Activated CD4-positive, alpha-beta T cell treated with anti-CD3 and anti-CD28 coated beads, Interleukin-2, amount 50 U/mL, for 16 hours (primary cell): ENCODE measurements around the gene GADL1.

ENCODE experiments used
- DNase-seq: peaks from one replicate; pipeline ENCODE4 v3.0.0-alpha.2; 2020

GADL1 gene

DNA sequence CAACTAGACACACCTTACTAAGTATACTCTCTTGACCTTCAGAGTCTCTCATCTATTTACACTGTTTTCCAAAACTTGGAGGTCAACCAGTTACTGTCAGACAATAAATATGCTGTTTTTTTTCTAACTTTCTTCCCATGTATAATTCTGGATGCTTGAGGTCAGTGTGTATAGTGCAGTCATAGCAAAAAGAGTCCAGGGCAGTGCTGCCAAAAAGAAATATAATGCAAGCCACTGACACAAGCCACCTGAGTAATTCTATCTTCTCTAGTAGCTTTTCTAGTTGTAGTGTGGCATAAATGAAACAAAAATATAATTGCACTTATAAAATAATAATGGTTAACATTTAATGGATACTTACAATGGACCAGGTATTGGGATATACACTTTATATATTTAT is 21.6 kb downstream of the GADL1 start:
- no peak for DNase-seq

DNA sequence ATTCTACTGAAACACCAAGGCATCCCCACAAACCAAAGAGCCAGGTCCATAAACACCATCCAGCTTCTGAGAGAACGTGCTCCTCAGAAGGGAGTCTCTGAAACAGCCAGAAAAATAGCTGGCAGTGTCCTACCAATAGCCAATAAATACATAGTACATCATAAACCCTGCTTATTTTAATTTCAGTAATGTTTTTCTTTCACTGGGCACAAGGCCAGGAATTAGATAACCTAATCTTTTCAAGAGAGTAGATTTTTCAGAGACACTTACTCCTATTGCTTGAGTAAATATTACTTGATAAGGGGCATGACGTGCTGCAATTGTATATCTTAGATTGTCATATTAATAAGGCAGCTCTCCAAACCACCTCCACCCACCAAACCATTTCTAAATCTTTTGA is 22.7 kb downstream of the GADL1 start:
- no peak for DNase-seq

DNA sequence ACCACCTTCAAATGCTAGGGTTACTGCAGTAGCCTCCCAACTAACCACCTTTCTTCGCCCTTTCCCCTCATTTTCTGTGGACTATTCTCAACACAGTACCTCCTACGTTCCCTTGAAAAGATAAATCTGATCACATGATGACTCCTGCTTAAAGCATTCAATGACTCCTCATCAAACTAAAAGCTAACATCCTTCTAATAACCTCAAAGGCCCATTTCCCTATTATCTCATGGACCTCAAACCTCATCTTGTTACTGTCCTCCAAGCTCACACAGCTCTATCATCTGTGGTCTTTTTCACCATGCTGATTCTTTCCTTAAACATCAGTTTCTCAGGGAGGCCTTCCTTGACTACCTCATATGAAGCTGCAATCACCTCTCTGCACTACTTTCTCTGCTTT is 29.6 kb downstream of the GADL1 start:
- DNase-seq: no peak

DNA sequence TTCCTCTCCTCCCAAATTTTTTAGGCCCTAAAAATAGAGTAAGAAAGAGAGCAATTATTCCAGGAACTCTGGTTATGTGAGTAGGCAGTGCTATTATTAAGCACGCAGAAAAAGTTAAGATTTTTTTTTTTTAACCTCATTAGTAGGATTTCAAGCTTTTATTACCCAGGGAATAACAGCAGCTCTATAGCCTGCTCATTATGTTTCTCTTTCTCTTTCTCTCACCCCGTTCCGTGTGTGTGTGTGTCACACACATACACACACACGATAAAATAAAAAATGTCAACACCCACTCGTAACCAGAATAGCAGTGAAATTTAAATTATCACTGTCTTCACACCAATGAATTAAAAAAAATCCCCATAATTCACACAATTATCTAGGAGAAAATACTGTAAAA is 30.3 kb downstream of the GADL1 start:
- no peak for DNase-seq

DNA sequence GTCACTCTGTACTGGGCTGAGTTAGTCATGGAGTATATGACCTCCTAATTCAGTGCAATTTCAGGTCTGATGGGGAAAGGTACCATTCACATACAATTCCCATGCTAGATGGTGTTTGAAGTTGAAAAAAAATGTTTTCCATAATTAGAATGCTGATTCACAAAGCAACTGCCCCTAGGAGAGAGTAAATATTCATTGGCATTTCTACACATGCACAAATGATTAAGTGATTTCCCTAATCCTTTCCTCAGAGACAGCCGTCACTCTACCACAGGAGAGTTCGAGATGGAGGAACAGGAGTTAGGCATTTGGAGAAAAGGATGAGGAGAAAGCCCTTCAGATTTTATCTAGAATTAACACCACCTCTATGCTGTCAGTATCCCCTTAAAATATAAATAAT is 32.5 kb downstream of the GADL1 start:
- DNase-seq: no peak

DNA sequence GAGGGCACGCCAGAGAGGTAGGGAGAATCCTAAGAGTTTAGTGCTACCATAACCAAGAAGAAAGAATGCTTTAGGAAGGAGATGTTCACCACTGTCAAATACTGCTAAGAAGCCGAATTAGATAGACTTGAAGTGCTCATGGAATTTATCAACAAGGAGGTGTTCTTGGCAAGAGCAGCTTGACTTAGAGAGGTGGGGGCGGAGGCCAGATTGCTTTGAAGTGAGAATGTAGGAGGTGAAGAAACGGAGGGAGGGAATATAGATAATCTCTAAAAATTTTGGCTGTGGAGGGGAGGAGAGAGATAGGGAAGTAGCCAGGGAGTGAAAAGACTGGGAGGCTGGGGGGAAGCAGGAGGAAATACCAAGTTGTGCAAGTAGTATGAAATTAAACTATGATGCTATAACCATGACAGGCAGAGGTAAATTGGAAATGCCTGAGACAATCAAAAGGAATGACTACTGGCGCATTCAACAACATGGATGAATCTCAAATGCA is 35.5 kb downstream of the GADL1 start:
- DNase-seq: no peak

DNA sequence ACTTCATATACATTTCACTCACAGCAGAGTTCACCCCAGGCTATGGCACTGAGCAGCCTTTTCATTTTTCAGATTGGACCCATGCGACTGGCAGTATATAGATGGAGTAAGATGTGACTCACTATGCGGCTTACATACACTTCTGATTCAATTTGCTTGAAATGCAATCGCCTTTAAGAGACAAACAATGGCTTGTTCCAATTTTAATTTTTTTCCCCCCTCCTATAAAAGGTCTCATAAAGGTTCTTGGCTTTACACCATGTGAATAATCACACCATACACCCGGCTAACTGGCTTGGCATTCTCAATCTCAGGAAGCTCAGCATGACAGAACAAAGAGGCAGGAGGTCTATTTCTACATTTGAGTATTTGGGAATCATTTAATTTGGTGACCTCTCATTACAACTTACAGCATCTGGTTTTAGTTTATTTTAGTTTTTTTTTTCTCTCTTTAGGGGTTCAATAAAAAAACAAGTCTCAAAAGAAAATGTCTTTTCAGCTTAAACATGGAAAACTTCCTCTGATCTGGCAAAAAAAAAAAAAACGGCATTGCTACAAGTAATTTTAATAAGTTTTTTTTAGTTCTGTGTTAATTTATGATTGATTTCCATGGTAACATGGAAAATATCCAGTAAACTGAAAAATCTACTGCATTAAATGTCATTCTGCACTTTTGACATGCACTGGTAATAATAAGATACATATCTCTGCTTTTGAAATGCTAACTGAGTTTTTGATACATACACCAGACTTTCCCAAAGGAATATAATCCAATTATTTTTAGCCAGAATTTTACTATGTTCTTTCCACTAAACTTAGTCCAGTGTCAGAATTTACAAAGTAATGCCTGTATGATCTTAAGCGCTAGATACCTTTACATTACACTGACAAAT is 38.8 kb downstream of the GADL1 start:
- no peak for DNase-seq

DNA sequence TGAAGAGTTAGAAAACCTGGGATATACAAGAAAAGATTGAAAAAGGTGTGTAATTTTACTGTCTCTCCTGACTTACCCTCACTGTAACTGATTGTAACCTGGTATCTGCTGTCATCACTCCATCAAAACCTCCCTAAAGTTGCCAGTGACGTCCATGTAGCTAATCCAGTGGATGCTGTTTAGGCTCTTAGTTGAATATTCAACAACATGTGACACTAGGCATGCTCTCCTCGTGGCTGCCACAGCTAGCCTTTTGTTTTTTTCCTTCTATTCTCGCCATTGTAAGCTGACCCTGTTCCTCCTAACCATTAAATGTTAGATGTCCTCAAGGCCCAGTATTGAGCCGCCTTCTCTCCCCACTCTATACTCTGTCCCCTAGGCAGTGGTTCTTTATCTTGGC is 41.6 kb downstream of the GADL1 start:
- no peak for DNase-seq

DNA sequence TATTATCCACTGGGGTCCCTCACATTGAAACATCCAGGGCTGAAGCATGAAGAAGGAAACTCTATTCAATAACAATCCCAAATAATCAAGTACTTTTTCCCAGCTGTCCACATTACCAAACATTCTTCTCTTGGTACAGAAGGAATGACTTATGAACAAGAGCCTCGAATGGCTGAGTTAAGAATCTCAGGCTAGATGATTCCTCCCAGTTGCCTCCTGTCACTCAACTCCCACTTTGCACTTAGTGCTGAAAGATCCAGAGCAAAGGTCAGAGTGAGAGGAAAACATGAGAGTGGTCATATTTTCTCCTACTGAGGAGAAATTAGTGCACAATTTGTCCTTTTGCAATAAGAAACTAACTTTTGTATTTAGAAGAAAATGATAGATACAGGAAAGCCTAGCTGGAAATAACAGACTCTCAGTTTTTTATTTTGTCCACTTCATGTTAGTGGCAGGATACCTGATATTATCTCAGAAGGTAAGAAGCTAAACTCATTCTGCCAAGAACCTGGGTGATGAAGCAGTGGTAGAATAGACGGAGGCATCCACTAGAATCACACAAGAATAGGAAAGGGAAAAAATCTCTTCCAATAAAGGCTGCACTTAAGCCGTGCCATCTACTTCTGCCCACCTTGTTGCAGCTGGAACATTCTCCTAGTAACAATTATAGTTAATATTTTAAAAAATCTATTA is 46.2 kb downstream of the GADL1 start:
- DNase-seq: no peak

DNA sequence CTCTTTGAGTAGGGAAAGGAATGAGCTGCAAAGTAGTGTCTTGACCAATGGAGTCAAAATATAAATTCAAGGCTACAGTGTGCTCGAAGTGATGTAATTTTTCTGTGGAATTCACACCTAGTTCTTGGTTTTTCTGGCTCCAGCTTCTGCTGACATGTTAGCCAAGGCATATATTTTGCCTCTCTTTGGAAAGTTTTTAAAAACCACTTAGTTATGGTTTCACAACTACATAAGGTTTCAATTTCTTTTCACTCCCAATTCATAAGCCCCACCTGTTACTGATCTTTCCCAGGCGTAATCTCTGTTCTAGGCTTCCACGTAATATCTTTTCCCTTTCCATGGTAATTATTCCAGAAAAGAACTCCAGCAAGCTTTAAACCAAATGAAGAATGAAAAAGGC is 46.9 kb downstream of the GADL1 start:
- peak; percentile 5 for DNase-seq

DNA sequence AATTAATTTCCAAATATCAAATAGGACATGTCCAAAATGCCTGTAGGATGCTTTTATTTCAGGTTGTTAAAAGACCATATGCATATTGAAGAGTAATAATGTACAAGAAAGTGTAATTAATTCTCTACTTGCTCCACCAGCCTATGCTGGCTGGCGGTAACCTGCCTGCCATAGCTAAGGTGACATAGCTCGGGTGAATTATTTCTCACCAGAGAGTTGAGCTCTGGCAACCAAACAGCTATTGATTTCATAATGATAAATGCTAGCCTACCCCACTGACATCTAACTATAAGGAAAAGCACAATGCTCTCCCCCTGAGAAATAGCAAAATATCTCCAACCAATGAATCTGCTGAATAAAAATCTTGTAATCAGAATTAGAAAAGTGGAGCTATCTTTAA is 48.9 kb downstream of the GADL1 start:
- no peak for DNase-seq

DNA sequence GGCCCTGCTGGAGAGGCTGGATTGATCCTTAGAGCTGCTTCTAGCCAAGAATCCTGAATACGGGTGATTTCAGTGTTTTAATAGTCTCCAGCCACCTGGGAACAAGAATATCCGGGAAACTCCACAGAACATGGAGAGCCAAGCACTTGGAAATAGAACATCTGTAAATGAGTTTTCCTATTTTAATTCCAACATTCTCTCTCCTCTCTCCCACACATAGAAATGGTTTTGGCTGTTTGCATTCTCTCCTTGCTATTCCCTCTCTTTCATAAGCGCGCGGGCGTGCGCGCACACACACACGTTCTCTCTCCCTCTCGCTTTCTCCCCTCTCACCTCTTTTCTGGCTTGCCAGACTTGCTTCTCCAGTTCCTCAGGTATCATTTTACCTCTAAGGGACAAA is 50.6 kb downstream of the GADL1 start:
- DNase-seq: no peak

DNA sequence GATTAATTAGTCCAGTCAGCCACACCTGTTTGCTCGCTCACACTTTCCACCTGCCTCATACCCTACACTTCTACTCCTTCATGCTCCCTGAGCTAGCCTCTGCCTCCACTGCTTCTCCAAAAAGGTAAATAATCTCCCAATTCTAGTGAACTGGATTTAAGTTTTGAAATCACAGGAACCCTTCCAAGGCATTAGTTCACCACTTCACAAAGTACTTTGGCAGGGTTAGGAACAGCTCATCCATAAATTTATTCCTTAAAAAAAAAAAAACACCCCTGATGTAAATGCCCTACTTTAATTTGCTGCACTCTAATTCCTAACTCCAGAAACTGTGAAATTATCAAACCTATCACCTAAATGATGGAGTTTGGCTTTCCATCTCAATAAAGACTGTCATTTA is 58.3 kb downstream of the GADL1 start:
- no peak for DNase-seq

DNA sequence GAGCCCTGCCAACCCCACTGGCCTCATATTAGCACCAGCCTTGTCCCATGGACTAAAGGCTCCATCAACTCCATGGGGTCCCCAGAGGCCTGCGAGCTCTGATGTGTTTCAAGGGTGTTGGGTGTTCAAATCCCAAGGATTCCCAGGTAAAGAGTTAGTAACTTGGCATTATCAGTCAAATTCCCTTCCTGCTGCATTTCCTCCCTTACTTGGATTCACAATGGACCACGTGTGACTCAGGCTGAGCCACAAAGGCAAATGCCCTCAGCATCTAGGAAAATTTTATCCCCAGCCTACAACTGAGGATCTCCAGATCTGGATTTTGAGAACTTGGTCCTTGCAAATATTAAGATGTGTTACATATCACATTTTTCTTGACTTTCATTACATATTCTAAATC is 58.8 kb downstream of the GADL1 start:
- DNase-seq: no peak

DNA sequence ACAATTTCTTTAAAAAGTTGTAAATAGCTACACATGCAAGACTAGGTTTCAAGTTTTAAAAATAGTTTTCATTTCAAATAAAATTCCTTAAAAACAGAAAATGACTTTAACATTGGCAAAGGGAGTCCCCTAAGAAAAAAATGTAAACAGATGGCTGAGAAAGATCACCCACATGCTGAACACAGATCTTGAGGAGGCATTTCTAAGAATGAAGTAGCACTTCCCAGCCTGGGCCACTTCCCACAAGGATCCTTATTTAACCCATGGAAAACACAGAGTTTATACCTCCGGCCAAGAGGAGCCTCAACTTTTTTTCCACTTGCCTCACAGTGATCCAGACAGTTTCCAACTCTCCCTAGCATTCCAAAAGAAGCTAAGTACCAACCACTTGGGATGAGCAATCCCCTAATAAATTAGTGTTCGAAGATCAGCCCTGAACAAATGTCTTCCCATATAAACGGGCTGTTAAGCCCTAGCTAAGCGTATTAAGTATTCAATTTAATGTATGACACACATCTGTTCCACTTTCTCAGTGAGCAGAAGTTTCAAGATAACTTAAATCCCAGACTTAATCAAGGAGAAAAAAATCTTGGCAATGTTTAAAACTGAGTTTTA is 61.4 kb downstream of the GADL1 start:
- DNase-seq: no peak

DNA sequence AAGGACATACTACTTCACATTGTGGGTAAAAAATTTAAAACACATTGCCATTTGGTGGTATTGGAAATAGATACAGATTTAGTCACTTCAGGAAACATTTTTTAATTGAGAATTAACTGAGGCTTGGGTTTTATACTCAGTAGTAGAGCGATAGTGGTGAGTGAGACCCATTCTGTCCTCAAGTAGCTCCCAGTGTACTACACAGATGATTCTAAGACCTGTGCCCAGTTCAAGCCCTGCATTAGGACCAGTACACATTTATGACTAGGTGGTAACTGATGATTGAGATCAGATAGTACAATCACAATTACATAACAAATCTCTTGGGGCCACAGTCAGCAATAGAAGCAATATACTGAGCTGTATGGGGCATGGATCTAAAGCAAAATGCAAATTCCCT is 67.4 kb downstream of the GADL1 start:
- DNase-seq: no peak

DNA sequence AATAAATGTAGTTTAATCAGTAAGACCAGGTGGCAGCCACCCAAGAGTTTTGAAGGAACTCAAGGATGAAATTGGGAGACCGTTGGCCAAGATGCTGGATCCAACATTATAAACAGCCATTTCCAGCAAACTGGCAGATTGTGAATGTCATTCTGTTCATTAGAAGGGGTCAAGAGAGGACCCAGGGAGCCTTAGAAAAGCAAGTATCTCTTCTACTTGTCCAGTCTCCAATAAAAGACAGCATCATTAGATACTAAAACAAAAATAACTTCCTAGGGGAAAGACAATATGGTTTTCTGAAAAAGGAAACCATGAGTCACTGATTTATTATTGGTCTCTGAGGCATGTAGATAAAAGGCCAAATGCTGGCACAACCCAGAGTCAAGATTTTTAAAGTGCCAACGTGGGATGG is 67.9 kb downstream of the GADL1 start:
- DNase-seq: no peak

DNA sequence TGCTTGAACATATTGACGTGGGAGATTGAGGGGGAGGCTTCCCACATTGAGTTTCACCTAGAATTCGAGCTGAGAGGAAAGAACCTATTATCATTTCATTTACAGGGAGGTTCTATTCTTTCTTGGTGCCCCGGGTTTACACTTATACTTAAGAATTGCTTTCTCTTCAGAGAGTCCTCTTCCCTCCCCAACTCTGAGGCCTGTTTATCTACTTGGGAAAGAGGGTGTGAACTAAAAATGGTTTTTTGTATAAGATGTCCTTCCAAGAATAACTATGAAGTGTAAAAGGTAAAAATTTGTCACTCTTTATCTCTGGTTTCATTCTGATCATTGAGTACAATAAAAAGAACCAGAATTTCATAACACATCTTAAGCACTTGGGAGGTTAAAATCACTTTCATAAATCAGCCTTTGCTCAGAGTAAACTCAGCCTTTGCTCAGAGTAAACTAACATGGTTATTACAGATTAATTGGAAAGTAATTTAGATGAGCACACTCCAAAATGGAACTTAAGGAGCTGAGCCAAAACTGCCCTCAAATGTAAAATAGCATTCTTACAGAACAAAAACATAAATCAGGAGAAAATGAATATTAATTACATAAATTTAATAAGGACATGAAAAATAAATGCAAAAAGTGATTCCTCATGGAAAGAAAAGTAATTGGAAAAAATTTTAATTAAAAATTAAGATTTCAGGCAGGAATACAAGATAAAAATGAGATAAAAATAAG is 75.2 kb downstream of the GADL1 start:
- no peak for DNase-seq

DNA sequence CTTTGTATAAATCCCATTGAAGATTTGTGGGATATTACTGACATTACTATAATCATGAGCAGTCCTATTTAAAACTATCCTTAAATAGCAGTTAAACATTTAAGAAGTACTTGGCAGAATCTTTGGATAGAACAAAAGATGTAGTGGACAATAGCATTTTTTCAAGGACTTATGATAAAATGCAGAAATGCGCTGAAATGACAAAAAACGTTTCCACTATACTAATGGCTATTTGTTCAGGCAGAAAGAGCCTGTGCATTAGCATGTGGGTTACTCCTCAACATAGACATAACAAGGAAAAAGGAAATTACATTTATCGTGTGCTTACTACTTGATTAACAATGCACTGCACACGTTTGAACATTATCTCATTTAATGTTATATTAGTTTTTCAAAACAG is 80.7 kb downstream of the GADL1 start:
- DNase-seq: no peak

DNA sequence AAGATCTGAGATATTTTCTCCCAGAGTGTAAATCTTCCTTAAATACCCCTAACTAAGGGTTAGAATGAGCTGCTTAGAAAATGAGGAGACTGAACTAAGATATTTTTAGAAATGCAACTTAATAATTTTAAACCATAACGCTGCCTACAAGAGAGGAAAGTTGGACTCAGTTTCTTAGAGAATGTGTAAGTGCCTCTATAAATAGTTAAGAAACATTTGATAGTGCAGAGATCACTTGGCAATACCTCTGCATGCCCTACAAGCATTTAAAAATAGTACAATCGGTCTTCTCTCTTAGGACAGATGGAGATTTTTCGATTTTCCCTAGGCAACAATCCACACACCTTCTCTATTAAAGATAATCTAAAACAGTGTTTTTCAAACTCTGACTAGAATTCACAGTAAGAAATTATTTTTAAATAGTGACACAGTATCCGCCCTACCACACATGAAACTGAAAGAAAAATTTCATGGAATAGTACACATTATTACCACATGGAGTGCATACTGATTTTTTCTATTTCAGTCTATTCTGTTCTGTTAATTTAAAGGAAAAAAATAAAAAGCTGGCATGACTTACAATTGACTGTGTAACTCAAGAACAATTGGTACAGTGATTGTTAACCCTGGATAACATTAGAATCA is 83.2 kb downstream of the GADL1 start:
- no peak for DNase-seq

DNA sequence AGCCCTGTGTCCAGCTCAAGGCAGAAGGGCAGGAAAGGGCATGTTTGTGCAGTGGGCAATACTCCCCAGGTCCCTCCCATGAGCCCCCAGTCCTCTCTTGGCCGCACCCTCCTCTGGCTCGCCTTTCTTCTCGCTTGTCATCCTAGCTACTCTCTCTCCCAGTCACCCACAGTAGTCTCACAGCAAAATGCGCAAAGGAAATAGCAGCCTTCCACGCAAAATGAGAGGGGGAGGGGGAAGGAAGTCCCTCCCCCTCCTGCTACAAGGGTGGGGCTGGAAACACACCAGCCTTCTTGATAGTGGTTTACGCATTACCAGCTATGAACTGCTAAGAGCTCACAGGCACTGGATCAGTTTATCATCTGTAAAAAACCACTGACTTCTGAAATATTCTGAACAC is 83.8 kb downstream of the GADL1 start:
- no peak for DNase-seq

DNA sequence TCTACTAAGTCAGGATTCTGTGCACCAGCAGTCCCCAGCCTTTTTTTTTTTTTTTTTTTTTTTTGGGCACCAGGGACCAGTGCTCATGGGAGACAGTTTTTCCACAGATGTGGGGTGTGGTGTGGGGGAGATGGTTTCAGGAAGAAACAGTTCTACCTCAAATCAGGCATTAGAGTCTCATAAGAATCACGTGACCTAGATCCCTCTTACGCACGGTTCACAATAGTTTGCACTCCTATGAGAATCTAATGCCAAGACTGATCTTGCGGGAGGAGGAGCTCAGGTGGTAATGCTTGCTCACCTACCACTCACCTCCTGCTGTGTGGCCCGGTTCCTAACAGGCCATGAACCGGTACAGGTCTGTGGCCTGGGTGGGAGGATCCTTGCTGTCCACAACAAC is 88.8 kb downstream of the GADL1 start:
- no peak for DNase-seq

DNA sequence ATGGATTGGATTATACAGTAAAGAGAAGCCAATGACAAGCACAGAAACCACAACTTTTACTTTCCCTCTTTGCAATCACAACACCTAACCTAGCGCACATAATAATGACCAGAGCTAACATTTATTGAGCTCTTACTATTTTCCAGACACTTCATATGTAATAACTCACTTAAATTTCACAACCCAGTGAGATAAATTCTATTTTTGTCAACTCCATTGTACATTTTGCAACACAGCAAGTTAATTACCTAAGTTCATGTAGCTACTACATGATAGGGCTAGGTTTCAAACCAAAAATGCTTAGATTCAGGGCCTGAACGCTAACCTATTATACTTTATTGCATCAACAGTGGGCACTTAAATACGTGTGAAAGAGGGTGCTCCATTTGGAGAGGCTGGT is 89.5 kb downstream of the GADL1 start:
- DNase-seq: no peak
